Effector memory CD8-positive, alpha-beta T cell (primary cell): ENCODE results near the gene CCDC146.
"Not testable (repeated sequence)": the region's sequence is repeated elsewhere in the genome, so short reads cannot be mapped to it uniquely, and the experiment has no call there.

Experiments used
- ATAC-seq: fragments of 150-1000 bp; cut with Tn5 transposase; replicated peaks from 2 replicates; pipeline ENCODE4 v1.10.0; 2021; ENCODE audit warnings: mild to moderate bottlenecking, moderate library complexity
- DNase-seq, 3 experiments: peaks; one replicate each; pipeline ENCODE4 v3.0.0; 2021
- H3K27ac Mint-ChIP-seq, 2 donors: one replicate each; pipeline ENCODE4 v1.8.0; 2022; ENCODE audit warnings: mild to moderate bottlenecking in 2 of 2, mixed read lengths in 2 of 2, moderate library complexity in 2 of 2
- H3K27me3 Mint-ChIP-seq, 2 donors: one replicate each; pipeline ENCODE4 v1.8.0; 2022; ENCODE audit warnings: mixed read lengths in 2 of 2
- H3K36me3 Mint-ChIP-seq: one replicate; pipeline ENCODE4 v1.8.0; 2022; ENCODE audit warnings: mild to moderate bottlenecking, moderate library complexity, mixed read lengths; ENCODE audit not compliant: insufficient read depth
- H3K4me1 Mint-ChIP-seq, 2 donors: one replicate each; pipeline ENCODE4 v1.8.0; 2022; ENCODE audit warnings: low read depth in 2 of 2, mixed read lengths in 2 of 2
- H3K4me3 Mint-ChIP-seq, 2 donors: one replicate each; pipeline ENCODE4 v1.8.0; 2022; ENCODE audit warnings: mild to moderate bottlenecking in 2 of 2, mixed read lengths in 2 of 2, moderate library complexity in 2 of 2
- H3K9me3 Mint-ChIP-seq, 2 donors: one replicate each; pipeline ENCODE4 v1.8.0; 2022; ENCODE audit warnings: mixed read lengths in 2 of 2

Gene CCDC146

GRCh38 chr7:77171073-77171472 lies 48.7 kb downstream of the CCDC146 start:
- not testable (repeated sequence) for H3K4me3 Mint-ChIP-seq, H3K4me1 Mint-ChIP-seq, H3K27ac Mint-ChIP-seq, H3K9me3 Mint-ChIP-seq, ATAC-seq, DNase-seq, H3K36me3 Mint-ChIP-seq, H3K27me3 Mint-ChIP-seq

- not testable (repeated sequence) for H3K27me3 Mint-ChIP-seq, H3K27ac Mint-ChIP-seq, H3K4me1 Mint-ChIP-seq, H3K36me3 Mint-ChIP-seq, H3K9me3 Mint-ChIP-seq, ATAC-seq, DNase-seq, H3K4me3 Mint-ChIP-seq
Observed at GRCh38 chr7:77172437-77173172, 50.2 kb downstream of the CCDC146 start.

GRCh38 chr7:77174418-77174817 lies 52.0 kb downstream of the CCDC146 start:
- not testable (repeated sequence) for H3K36me3 Mint-ChIP-seq, H3K4me3 Mint-ChIP-seq, H3K27me3 Mint-ChIP-seq, H3K4me1 Mint-ChIP-seq, DNase-seq, H3K9me3 Mint-ChIP-seq, ATAC-seq, H3K27ac Mint-ChIP-seq

- H3K9me3 Mint-ChIP-seq, H3K4me3 Mint-ChIP-seq, H3K4me1 Mint-ChIP-seq, DNase-seq, H3K27me3 Mint-ChIP-seq, H3K27ac Mint-ChIP-seq, ATAC-seq, H3K36me3 Mint-ChIP-seq: not testable (repeated sequence)
Observed at GRCh38 chr7:77175274-77175800, 52.9 kb downstream of the CCDC146 start.

GRCh38 chr7:77177321-77177904 lies 55.0 kb downstream of the CCDC146 start:
- not testable (repeated sequence) for H3K4me1 Mint-ChIP-seq, H3K27ac Mint-ChIP-seq, H3K4me3 Mint-ChIP-seq, H3K9me3 Mint-ChIP-seq, DNase-seq, H3K27me3 Mint-ChIP-seq, H3K36me3 Mint-ChIP-seq, ATAC-seq

GRCh38 chr7:77178024-77178423 lies 55.6 kb downstream of the CCDC146 start:
- ATAC-seq, H3K9me3 Mint-ChIP-seq, H3K27me3 Mint-ChIP-seq, H3K4me3 Mint-ChIP-seq, H3K36me3 Mint-ChIP-seq, H3K27ac Mint-ChIP-seq, H3K4me1 Mint-ChIP-seq, DNase-seq: not testable (repeated sequence)

GRCh38 chr7:77181015-77181595 lies 58.7 kb downstream of the CCDC146 start:
- no peaks in the 10 kb centered on the region for H3K9me3 Mint-ChIP-seq
- no peak for ATAC-seq
- no peaks in the 10 kb centered on the region for H3K4me1 Mint-ChIP-seq
- no peaks in the 10 kb centered on the region for H3K27me3 Mint-ChIP-seq
- H3K36me3 Mint-ChIP-seq, result no peaks in the 10 kb centered on the region
- no peak overlapping the region for H3K4me3 Mint-ChIP-seq
- DNase-seq, result no peak
- no peak overlapping the region for H3K27ac Mint-ChIP-seq

- DNase-seq (no peak), ATAC-seq (no peak)
- Mint-ChIP-seq H3K27ac (no peak overlapping the region), H3K4me1 (no peaks in the 10 kb centered on the region), H3K4me3 (no peak overlapping the region), H3K27me3 (no peaks in the 10 kb centered on the region), H3K36me3 (no peaks in the 10 kb centered on the region), H3K9me3 (no peaks in the 10 kb centered on the region)
Observed at GRCh38 chr7:77181734-77182133, 59.3 kb downstream of the CCDC146 start.

GRCh38 chr7:77182261-77182660 lies 59.8 kb downstream of the CCDC146 start:
- Mint-ChIP-seq H3K36me3 (no peaks in the 10 kb centered on the region), H3K27me3 (no peaks in the 10 kb centered on the region), H3K27ac (no peak overlapping the region), H3K4me3 (no peak overlapping the region), H3K9me3 (no peaks in the 10 kb centered on the region), H3K4me1 (no peaks in the 10 kb centered on the region)
- ATAC-seq, result no peak
- DNase-seq, result no peak

- H3K4me3 Mint-ChIP-seq, result no peak overlapping the region
- H3K36me3 Mint-ChIP-seq, result no peaks in the 10 kb centered on the region
- ATAC-seq (no peak), DNase-seq (no peak)
- no peaks in the 10 kb centered on the region for H3K9me3 Mint-ChIP-seq
- no peaks in the 10 kb centered on the region for H3K27me3 Mint-ChIP-seq
- H3K4me1 Mint-ChIP-seq, result no peaks in the 10 kb centered on the region
- no peak overlapping the region for H3K27ac Mint-ChIP-seq
Observed at GRCh38 chr7:77184463-77184862, 62.0 kb downstream of the CCDC146 start.

GRCh38 chr7:77184990-77185389 lies 62.6 kb downstream of the CCDC146 start:
- ATAC-seq (no peak), DNase-seq (no peak)
- Mint-ChIP-seq H3K36me3 (no peaks in the 10 kb centered on the region), H3K9me3 (no peaks in the 10 kb centered on the region), H3K27ac (no peak overlapping the region), H3K27me3 (no peaks in the 10 kb centered on the region), H3K4me3 (no peak overlapping the region), H3K4me1 (no peaks in the 10 kb centered on the region)

- ATAC-seq (no peak), DNase-seq (no peak)
- H3K27ac Mint-ChIP-seq, result no peak overlapping the region
- H3K4me3 Mint-ChIP-seq, result no peak overlapping the region
- H3K4me1 Mint-ChIP-seq, result no peaks in the 10 kb centered on the region
- no peaks in the 10 kb centered on the region for H3K9me3 Mint-ChIP-seq
- no peaks in the 10 kb centered on the region for H3K27me3 Mint-ChIP-seq
- H3K36me3 Mint-ChIP-seq, result no peaks in the 10 kb centered on the region
Observed at GRCh38 chr7:77185866-77186265, 63.5 kb downstream of the CCDC146 start.

GRCh38 chr7:77188731-77189437 lies 66.5 kb downstream of the CCDC146 start:
- Mint-ChIP-seq H3K4me1 (peaks cover 3 to 10% of the 10 kb centered on the region in 2 donors), H3K36me3 (no peaks in the 10 kb centered on the region), H3K27ac (no peak overlapping the region), H3K27me3 (no peaks in the 10 kb centered on the region), H3K4me3 (no peak overlapping the region), H3K9me3 (no peaks in the 10 kb centered on the region)
- DNase-seq, result no peak
- ATAC-seq, result no peak
